ENCODE measurements around the gene LACTB.

GRCh38 chr15:63073497-63074172, 48.0 kb upstream of the LACTB start:
- TF ChIP-seq CTCF (tag by site-specific recombination; IDR thresholded peaks at IDR 0.05): no peak
- TF ChIP-seq ZBTB10 (tag by site-specific recombination; IDR thresholded peaks at IDR 0.05): no peak
